Activated CD8-positive, alpha-beta memory T cell treated with anti-CD3 and anti-CD28 coated beads, Interleukin-2, amount 50 U/mL, for 24 hours (primary cell): ENCODE data around the gene ASRGL1.
"Not testable (repeated sequence)": the region's sequence is repeated elsewhere in the genome, so short reads cannot be mapped to it uniquely, and the experiment has no call there.

Experiments used
- DNase-seq: peaks from one replicate; pipeline ENCODE4 v3.0.0-alpha.2; 2020; ENCODE audit errors: extremely low read depth

Gene ASRGL1

GRCh38 chr11:62352355-62353336 lies 15.4 kb downstream of the ASRGL1 start:
- no peak for DNase-seq

GRCh38 chr11:62353841-62354240 lies 16.6 kb downstream of the ASRGL1 start:
- DNase-seq: no peak

- no peak for DNase-seq
Measured at GRCh38 chr11:62358273-62358672, 21.0 kb downstream of the ASRGL1 start.

- no peak for DNase-seq
Measured at GRCh38 chr11:62359475-62359874, 22.2 kb downstream of the ASRGL1 start.

GRCh38 chr11:62360685-62361084 lies 23.4 kb downstream of the ASRGL1 start:
- no peak for DNase-seq

GRCh38 chr11:62368861-62369477 lies 31.7 kb downstream of the ASRGL1 start:
- DNase-seq: not testable (repeated sequence)

GRCh38 chr11:62370743-62371440 lies 33.6 kb downstream of the ASRGL1 start:
- no peak for DNase-seq

- DNase-seq: no peak
Measured at GRCh38 chr11:62372871-62373270, 35.6 kb downstream of the ASRGL1 start.

- no peak for DNase-seq
Measured at GRCh38 chr11:62373464-62374119, 36.3 kb downstream of the ASRGL1 start.

- DNase-seq: no peak
Measured at GRCh38 chr11:62374801-62375200, 37.6 kb downstream of the ASRGL1 start.

- not testable (repeated sequence) for DNase-seq
Measured at GRCh38 chr11:62378459-62379063, 41.3 kb downstream of the ASRGL1 start.

GRCh38 chr11:62379586-62379985 lies 42.3 kb downstream of the ASRGL1 start:
- not testable (repeated sequence) for DNase-seq

GRCh38 chr11:62380821-62381245 lies 43.6 kb downstream of the ASRGL1 start:
- DNase-seq: not testable (repeated sequence)

GRCh38 chr11:62383822-62384221 lies 46.6 kb downstream of the ASRGL1 start:
- no peak for DNase-seq

GRCh38 chr11:62386083-62386482 lies 48.8 kb downstream of the ASRGL1 start:
- DNase-seq: not testable (repeated sequence)

GRCh38 chr11:62387381-62387780 lies 50.1 kb downstream of the ASRGL1 start:
- DNase-seq: no peak

GRCh38 chr11:62388999-62389398 lies 51.8 kb downstream of the ASRGL1 start:
- no peak for DNase-seq

GRCh38 chr11:62390237-62390636 lies 53.0 kb downstream of the ASRGL1 start:
- DNase-seq: no peak

- DNase-seq: no peak
Measured at GRCh38 chr11:62390722-62391121, 53.5 kb downstream of the ASRGL1 start.

GRCh38 chr11:62391642-62392425 lies 54.6 kb downstream of the ASRGL1 start:
- no peak for DNase-seq
